ENCODE results near the gene POLR3B. TPM values are rescaled to one million over a fixed set of nuclear protein-coding genes. Genes with fewer than 3 reads are reported as not detected.

POLR3B gene
- total RNA-seq, 1 donor from 2014 or later, result 11.8 TPM

- Mint-ChIP-seq H3K9me3 (ENCODE audit: low read depth) (no peaks in the 10 kb centered on the region), H3K4me3 (ENCODE audit: low read depth) (no peak overlapping the region), H3K4me1 (ENCODE audit: low read depth) (peaks cover 5% of the 10 kb centered on the region), H3K27ac (peak overlapping the region; percentile 83), H3K36me3 (ENCODE audit: insufficient read depth) (peaks cover 6% of the 10 kb centered on the region), H3K27me3 (no peaks in the 10 kb centered on the region)
- TF ChIP-seq, protein P1, sequence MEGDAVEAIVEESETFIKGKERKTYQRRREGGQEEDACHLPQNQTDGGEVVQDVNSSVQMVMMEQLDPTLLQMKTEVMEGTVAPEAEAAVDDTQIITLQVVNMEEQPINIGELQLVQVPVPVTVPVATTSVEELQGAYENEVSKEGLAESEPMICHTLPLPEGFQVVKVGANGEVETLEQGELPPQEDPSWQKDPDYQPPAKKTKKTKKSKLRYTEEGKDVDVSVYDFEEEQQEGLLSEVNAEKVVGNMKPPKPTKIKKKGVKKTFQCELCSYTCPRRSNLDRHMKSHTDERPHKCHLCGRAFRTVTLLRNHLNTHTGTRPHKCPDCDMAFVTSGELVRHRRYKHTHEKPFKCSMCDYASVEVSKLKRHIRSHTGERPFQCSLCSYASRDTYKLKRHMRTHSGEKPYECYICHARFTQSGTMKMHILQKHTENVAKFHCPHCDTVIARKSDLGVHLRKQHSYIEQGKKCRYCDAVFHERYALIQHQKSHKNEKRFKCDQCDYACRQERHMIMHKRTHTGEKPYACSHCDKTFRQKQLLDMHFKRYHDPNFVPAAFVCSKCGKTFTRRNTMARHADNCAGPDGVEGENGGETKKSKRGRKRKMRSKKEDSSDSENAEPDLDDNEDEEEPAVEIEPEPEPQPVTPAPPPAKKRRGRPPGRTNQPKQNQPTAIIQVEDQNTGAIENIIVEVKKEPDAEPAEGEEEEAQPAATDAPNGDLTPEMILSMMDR (IDR thresholded peaks at IDR 0.05; ENCODE audit: unreplicated experiment), result no peak
- DNase-seq (ENCODE audit: low spot score, unreplicated experiment), result no peak
These were observed 60.7 kb downstream of the POLR3B start for GRCh38 chr12:106417926-106418910.

- Mint-ChIP-seq H3K9me3 (ENCODE audit: low read depth) (no peaks in the 10 kb centered on the region), H3K4me1 (ENCODE audit: low read depth) (peaks cover 5% of the 10 kb centered on the region), H3K27ac (peak overlapping the region; percentile 83), H3K27me3 (no peaks in the 10 kb centered on the region), H3K4me3 (ENCODE audit: low read depth) (no peak overlapping the region), H3K36me3 (ENCODE audit: insufficient read depth) (peaks cover 6% of the 10 kb centered on the region)
- TF ChIP-seq, protein P1 (IDR thresholded peaks at IDR 0.05; ENCODE audit: unreplicated experiment), result no peak
- DNase-seq (ENCODE audit: low spot score, unreplicated experiment), result no peak
These were observed 61.4 kb downstream of the POLR3B start for GRCh38 chr12:106418970-106419369.

DNA sequence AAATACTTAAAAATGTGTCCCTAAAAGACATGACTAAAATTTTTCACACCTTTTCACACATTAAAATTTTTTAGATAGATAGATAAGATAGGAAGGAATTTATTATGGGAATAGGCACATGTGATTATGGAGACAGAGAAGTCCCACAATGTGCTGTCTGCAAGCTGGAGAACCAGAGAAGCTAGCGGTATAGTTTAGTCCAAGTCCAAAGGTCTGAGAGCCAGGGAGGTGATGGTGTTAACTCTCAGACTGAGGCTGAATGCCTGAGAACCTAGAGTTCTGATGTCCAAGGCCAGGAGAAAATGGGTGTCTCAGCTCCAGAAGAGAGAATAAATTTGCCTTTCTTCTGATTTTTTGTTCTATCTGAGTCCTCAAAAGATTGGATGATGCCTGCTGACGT is 65.7 kb downstream of the POLR3B start:
- no peak overlapping the region for H3K27ac Mint-ChIP-seq
- no peaks in the 10 kb centered on the region for H3K9me3 Mint-ChIP-seq (ENCODE audit: low read depth)
- H3K36me3 Mint-ChIP-seq (ENCODE audit: insufficient read depth), result no peaks in the 10 kb centered on the region
- TF ChIP-seq, protein P1 (IDR thresholded peaks at IDR 0.05; ENCODE audit: unreplicated experiment), result no peak
- no peaks in the 10 kb centered on the region for H3K27me3 Mint-ChIP-seq
- DNase-seq (ENCODE audit: low spot score, unreplicated experiment), result no peak
- no peak overlapping the region for H3K4me3 Mint-ChIP-seq (ENCODE audit: low read depth)
- H3K4me1 Mint-ChIP-seq (ENCODE audit: low read depth), result peaks cover 5% of the 10 kb centered on the region

- H3K4me1 Mint-ChIP-seq (ENCODE audit: low read depth), result no peaks in the 10 kb centered on the region
- TF ChIP-seq, protein P1 (IDR thresholded peaks at IDR 0.05; ENCODE audit: unreplicated experiment), result no peak
- H3K36me3 Mint-ChIP-seq (ENCODE audit: insufficient read depth), result peaks cover 3% of the 10 kb centered on the region
- H3K27ac Mint-ChIP-seq, result no peak overlapping the region
- DNase-seq (ENCODE audit: low spot score, unreplicated experiment), result no peak
- no peak overlapping the region for H3K4me3 Mint-ChIP-seq (ENCODE audit: low read depth)
- H3K9me3 Mint-ChIP-seq (ENCODE audit: low read depth), result no peaks in the 10 kb centered on the region
- no peaks in the 10 kb centered on the region for H3K27me3 Mint-ChIP-seq
These were observed 67.6 kb downstream of the POLR3B start for GRCh38 chr12:106425061-106425702.

- Mint-ChIP-seq H3K27me3 (no peaks in the 10 kb centered on the region), H3K9me3 (ENCODE audit: low read depth) (no peaks in the 10 kb centered on the region), H3K27ac (no peak overlapping the region), H3K4me3 (ENCODE audit: low read depth) (no peak overlapping the region), H3K36me3 (ENCODE audit: insufficient read depth) (peaks cover 3% of the 10 kb centered on the region), H3K4me1 (ENCODE audit: low read depth) (no peaks in the 10 kb centered on the region)
- TF ChIP-seq, protein P1 (IDR thresholded peaks at IDR 0.05; ENCODE audit: unreplicated experiment), result no peak
- DNase-seq (ENCODE audit: low spot score, unreplicated experiment), result no peak
These were observed 70.4 kb downstream of the POLR3B start for GRCh38 chr12:106427917-106428316.
